Type B pancreatic cell (in vitro differentiated cells): ENCODE data around the gene MMP24. TPM values are rescaled to one million over a fixed set of nuclear protein-coding genes. Genes with fewer than 3 reads are reported as not detected.

ENCODE experiments used
- DNase-seq: peaks from one replicate; pipeline ENCODE4 v3.0.0; 2021; ENCODE audit warnings: mixed read lengths; ENCODE audit not compliant: unreplicated experiment; ENCODE audit errors: extremely low spot score
- H3K27ac Mint-ChIP-seq: 2 replicates; pipeline ENCODE4 v1.8.0; 2021; ENCODE audit warnings: mild to moderate bottlenecking, mixed read lengths
- H3K27me3 Mint-ChIP-seq: 2 replicates; pipeline ENCODE4 v1.8.0; 2021; ENCODE audit warnings: mixed read lengths
- H3K36me3 Mint-ChIP-seq: 2 replicates; pipeline ENCODE4 v1.8.0; 2021; ENCODE audit warnings: mixed read lengths
- H3K4me1 Mint-ChIP-seq: one replicate; pipeline ENCODE4 v1.8.0; 2021; ENCODE audit warnings: mixed read lengths; ENCODE audit not compliant: unreplicated experiment
- H3K4me3 Mint-ChIP-seq: 2 replicates; pipeline ENCODE4 v1.8.0; 2021; ENCODE audit warnings: mild to moderate bottlenecking, mixed read lengths
- H3K9me3 Mint-ChIP-seq: 2 replicates; pipeline ENCODE4 v1.8.0; 2021; ENCODE audit warnings: mixed read lengths
- total RNA-seq: library from RNA; stranded (reverse); gene quantifications from 2 replicates; pipeline ENCODE4 v1.2.1, GENCODE V29; 2021; ENCODE audit warnings: low replicate concordance
- TF ChIP-seq, protein P1 (sequence below): fragments of 200-600 bp; sonication (generic); conservative IDR thresholded peaks from 2 replicates; pipeline ENCODE4 v1.5.0; 2021; ENCODE audit warnings: antibody characterized with exemption, mild to moderate bottlenecking

The MMP24 gene
- total RNA-seq, 1 donor from 2014 or later: 2.6 TPM

DNA sequence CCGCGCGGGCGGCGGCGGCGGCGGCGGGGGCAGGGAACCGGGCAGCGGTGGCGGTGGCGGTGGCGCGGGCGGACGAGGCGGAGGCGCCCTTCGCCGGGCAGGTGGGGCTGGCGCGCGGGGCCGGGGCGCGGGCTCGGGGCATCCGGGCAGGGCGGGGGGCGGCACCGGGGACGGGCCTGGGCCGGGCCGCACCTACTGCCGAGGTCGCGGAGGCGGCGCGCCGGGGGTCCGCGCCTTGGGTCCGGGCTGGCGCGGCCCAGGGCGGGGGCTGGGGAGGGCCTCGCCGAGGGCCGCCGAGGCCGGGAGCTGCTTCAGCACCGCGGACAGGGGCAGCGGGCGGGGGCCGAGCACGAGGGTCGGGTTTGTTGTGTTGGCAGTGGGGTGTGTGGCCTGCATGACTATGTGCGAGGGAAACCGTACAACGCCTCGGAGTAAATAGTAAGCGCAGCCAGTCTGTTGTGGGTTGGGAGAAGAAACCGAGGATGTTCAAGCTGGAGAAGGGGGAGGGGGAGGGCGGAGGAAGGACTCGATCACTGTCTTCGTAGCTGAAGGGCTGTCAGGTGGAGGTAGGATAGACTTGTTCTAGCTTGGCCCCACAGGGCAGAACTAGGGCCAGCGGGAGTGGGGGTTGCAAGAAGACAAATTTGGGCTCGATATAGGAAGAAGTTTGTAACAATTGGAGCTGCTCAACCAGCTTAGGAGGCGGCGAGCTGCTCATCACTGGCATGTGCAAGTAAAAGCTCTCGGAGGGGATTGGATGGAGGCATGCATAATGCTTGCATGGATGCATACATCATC, 593 bp downstream of the MMP24 start:
- no peaks in the 10 kb centered on the region for H3K9me3 Mint-ChIP-seq
- H3K36me3 Mint-ChIP-seq: no peaks in the 10 kb centered on the region
- peak; percentile 81 for DNase-seq
- H3K4me1 Mint-ChIP-seq: no peaks in the 10 kb centered on the region
- peaks cover 67% of the 10 kb centered on the region for H3K27me3 Mint-ChIP-seq
- TF ChIP-seq, protein P1, sequence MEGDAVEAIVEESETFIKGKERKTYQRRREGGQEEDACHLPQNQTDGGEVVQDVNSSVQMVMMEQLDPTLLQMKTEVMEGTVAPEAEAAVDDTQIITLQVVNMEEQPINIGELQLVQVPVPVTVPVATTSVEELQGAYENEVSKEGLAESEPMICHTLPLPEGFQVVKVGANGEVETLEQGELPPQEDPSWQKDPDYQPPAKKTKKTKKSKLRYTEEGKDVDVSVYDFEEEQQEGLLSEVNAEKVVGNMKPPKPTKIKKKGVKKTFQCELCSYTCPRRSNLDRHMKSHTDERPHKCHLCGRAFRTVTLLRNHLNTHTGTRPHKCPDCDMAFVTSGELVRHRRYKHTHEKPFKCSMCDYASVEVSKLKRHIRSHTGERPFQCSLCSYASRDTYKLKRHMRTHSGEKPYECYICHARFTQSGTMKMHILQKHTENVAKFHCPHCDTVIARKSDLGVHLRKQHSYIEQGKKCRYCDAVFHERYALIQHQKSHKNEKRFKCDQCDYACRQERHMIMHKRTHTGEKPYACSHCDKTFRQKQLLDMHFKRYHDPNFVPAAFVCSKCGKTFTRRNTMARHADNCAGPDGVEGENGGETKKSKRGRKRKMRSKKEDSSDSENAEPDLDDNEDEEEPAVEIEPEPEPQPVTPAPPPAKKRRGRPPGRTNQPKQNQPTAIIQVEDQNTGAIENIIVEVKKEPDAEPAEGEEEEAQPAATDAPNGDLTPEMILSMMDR: no peak
- no peak overlapping the region for H3K27ac Mint-ChIP-seq
- H3K4me3 Mint-ChIP-seq: peak overlapping the region; percentile 84

DNA sequence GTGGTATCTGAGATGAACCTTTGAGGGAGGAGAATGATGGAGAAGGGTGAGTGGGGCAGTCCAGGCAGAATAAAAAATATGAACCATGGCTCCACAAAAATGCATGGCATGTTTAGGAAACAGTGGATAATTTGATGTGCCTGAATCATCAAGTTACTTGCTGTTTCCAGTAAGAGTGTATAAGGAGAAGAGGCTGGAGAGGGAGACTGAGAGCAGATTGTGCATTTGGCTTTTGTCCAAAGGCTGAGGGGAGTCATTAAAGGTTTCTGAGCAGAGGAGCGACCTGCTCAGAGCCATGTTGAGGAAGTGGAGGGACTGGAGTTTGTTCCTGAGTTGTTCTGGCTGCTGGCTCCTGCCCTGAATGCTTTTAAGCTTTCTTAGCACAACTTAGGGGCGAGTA, 6.1 kb downstream of the MMP24 start:
- TF ChIP-seq, protein P1: no peak
- no peak for DNase-seq
- H3K36me3 Mint-ChIP-seq: no peaks in the 10 kb centered on the region
- no peaks in the 10 kb centered on the region for H3K9me3 Mint-ChIP-seq
- H3K4me3 Mint-ChIP-seq: no peak overlapping the region
- no peaks in the 10 kb centered on the region for H3K4me1 Mint-ChIP-seq
- H3K27me3 Mint-ChIP-seq: peaks cover 29% of the 10 kb centered on the region
- no peak overlapping the region for H3K27ac Mint-ChIP-seq

DNA sequence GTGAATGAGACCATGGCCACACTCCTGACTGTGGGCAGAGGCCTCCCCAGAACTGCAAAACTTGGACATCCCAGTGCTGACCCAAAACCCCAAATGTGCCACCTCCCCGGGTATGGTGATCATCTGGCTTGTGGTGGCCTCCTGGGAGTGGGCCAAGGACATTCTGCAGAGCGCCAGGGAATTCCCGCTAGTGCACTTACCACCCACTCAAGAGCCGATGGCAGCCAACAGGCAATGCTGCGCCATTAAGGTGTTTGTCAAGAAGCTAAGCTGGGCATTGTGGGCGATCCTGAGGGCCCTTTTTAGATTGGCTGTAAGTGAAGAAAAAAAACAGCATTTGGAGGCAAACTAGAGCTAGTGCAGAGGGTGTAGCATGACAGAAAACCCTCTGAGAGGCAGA, 9.4 kb downstream of the MMP24 start:
- Mint-ChIP-seq H3K36me3 (no peaks in the 10 kb centered on the region), H3K4me1 (no peaks in the 10 kb centered on the region), H3K27me3 (peaks cover 3% of the 10 kb centered on the region), H3K27ac (no peak overlapping the region), H3K4me3 (no peak overlapping the region), H3K9me3 (no peaks in the 10 kb centered on the region)
- DNase-seq: no peak
- TF ChIP-seq, protein P1: no peak

- TF ChIP-seq, protein P1: no peak
- no peak for DNase-seq
- H3K27me3 Mint-ChIP-seq: no peaks in the 10 kb centered on the region
- H3K27ac Mint-ChIP-seq: no peak overlapping the region
- H3K4me3 Mint-ChIP-seq: no peak overlapping the region
- no peaks in the 10 kb centered on the region for H3K36me3 Mint-ChIP-seq
- H3K9me3 Mint-ChIP-seq: no peaks in the 10 kb centered on the region
- H3K4me1 Mint-ChIP-seq: no peaks in the 10 kb centered on the region
These were observed 11.0 kb downstream of the MMP24 start for GRCh38 chr20:35237486-35237885.

DNA sequence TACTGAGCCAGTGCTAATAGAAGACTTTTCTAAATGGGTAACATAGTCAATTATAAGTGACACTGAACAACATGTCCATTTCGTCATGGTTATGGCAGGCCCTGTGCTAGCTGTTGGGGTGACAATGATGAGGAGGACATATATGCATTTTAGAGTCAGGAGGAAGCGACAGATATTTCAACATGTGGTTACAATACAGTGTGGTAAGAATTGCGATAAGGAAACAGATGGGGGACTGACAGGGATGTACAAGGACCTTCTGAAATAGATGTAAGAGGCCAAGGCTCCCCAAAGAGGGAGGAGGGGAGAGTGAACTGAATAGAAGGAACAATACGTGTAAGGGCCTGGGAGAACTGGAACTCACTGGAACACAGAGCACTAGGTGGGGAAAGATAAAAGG, 11.7 kb downstream of the MMP24 start:
- Mint-ChIP-seq H3K36me3 (no peaks in the 10 kb centered on the region), H3K9me3 (no peaks in the 10 kb centered on the region), H3K27ac (no peak overlapping the region), H3K27me3 (no peaks in the 10 kb centered on the region), H3K4me3 (no peak overlapping the region), H3K4me1 (no peaks in the 10 kb centered on the region)
- no peak for DNase-seq
- TF ChIP-seq, protein P1: no peak
